Transverse colon (tissue), 3 donors: ENCODE data around the gene SMAP1.

Experiments
- EP300 ChIP-seq: sonication (generic); formaldehyde crosslinking; IDR thresholded peaks from one replicate; pipeline ENCODE4 v1.6.1; 2017; ENCODE audit warnings: antibody characterized with exemption, low read depth
- POLR2A ChIP-seq: fragments of 450-650 bp; IDR thresholded peaks from one replicate; pipeline ENCODE4 v1.6.1; 2016; ENCODE audit warnings: antibody characterized with exemption, mild to moderate bottlenecking, moderate library complexity
- TF ChIP-seq, protein P1 (sequence below), 5 experiments: fragments of 200-600 bp in 3 of 5; fragments of 450-650 bp in 2 of 5; sonication (generic) in 3 of 5; IDR thresholded peaks; 1 replicate in 2 of 5; 2 replicates in 3 of 5; pipeline ENCODE4 v1.5.1; 2016 to 2017; ENCODE audit warnings: antibody characterized with exemption in 5 of 5, inconsistent platforms in 3 of 5, mild to moderate bottlenecking in 2 of 5, moderate library complexity in 1 of 5

DNA sequence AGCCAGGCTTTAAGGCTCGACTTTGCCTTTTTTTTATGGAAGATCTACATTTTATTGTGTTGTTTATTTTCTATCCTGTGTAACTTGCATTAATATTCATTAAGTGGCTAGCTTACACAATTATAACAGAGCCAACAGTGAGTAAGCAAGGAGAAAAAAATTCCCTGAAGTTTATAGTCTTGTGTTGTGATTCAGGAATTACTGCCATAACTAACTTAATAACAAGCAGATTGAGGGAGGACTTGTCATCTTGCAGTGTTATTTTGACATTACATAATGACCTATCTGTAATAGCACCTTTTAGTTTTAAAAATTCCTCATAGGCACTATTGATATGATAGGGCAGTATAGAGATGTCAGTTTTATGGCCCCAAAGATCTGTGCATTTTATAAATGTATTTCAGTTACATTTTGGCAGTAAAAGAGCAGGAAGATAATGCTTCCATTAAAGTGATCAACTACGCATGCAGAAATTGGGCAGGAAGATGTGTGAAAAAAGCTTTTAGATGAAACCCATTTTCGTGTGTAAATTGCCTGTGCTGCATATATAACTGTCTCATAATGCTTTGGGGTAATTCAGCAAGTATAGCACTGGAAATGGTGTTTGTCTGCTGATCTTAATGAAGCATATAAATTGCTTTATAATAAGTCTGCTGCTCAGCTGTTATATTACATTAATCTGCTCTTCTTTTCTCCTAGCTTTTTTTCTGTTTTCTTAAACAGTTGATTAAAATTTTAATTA is 123.0 kb downstream of the SMAP1 start:
- TF ChIP-seq, protein P1, sequence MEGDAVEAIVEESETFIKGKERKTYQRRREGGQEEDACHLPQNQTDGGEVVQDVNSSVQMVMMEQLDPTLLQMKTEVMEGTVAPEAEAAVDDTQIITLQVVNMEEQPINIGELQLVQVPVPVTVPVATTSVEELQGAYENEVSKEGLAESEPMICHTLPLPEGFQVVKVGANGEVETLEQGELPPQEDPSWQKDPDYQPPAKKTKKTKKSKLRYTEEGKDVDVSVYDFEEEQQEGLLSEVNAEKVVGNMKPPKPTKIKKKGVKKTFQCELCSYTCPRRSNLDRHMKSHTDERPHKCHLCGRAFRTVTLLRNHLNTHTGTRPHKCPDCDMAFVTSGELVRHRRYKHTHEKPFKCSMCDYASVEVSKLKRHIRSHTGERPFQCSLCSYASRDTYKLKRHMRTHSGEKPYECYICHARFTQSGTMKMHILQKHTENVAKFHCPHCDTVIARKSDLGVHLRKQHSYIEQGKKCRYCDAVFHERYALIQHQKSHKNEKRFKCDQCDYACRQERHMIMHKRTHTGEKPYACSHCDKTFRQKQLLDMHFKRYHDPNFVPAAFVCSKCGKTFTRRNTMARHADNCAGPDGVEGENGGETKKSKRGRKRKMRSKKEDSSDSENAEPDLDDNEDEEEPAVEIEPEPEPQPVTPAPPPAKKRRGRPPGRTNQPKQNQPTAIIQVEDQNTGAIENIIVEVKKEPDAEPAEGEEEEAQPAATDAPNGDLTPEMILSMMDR (IDR thresholded peaks at IDR 0.05), result no peak
- TF ChIP-seq POLR2A (no peak), EP300 (no peak)
